ENCODE data around the gene NKAIN1.

- TF ChIP-seq CTCF (IDR thresholded peaks at IDR 0.05 in 8 of 11, conservative IDR thresholded peaks at IDR 0.05 in 3 of 11) (no peak), POLR2A (IDR thresholded peaks at IDR 0.05) (no peak), POLR2AphosphoS5 (IDR thresholded peaks at IDR 0.05) (no peak)
Measured at GRCh38 chr1:31180338-31180737, 59.3 kb downstream of the NKAIN1 start.
